GM18511 (cell line): Measurements from ENCODE around the gene TMEM175.
"Not testable (repeated sequence)": the region's sequence is repeated elsewhere in the genome, so short reads cannot be mapped to it uniquely, and the experiment has no call there.

Experiments used
- ATAC-seq: cut with Tn5 transposase; IDR thresholded peaks from one replicate; pipeline ENCODE4 v1.9.1; 2021; ENCODE audit warnings: mild to moderate bottlenecking, moderate library complexity; ENCODE audit not compliant: unreplicated experiment

TMEM175 gene

GRCh38 chr4:987624-988513 lies 55.6 kb downstream of the TMEM175 start:
- no peak for ATAC-seq

- ATAC-seq: no peak
Observed at GRCh38 chr4:988726-989721, 56.8 kb downstream of the TMEM175 start.

GRCh38 chr4:989722-990471 lies 57.6 kb downstream of the TMEM175 start:
- ATAC-seq: no peak

- ATAC-seq: no peak
Observed at GRCh38 chr4:990746-991367, 58.6 kb downstream of the TMEM175 start.

- no peak for ATAC-seq
Observed at GRCh38 chr4:991451-992296, 59.4 kb downstream of the TMEM175 start.

- no peak for ATAC-seq
Observed at GRCh38 chr4:992297-993110, 60.2 kb downstream of the TMEM175 start.

- no peak for ATAC-seq
Observed at GRCh38 chr4:993111-994029, 61.1 kb downstream of the TMEM175 start, which contains the start of gene SLC26A1. SLC26A1 (minus strand) TSS chr4:993404; CDS start chr4:991703, 1,701 bp downstream.

GRCh38 chr4:995311-996026 lies 63.2 kb downstream of the TMEM175 start:
- ATAC-seq: no peak

- no peak for ATAC-seq
Observed at GRCh38 chr4:996030-996996, 64.1 kb downstream of the TMEM175 start.

- ATAC-seq: no peak
Observed at GRCh38 chr4:996997-997374, 64.7 kb downstream of the TMEM175 start.

- no peak for ATAC-seq
Observed at GRCh38 chr4:997375-998071, 65.3 kb downstream of the TMEM175 start.

- ATAC-seq: no peak
Observed at GRCh38 chr4:998096-998691, 65.9 kb downstream of the TMEM175 start.

- not testable (repeated sequence) for ATAC-seq
Observed at GRCh38 chr4:999240-999863, 67.1 kb downstream of the TMEM175 start.

GRCh38 chr4:999882-1000425 lies 67.7 kb downstream of the TMEM175 start:
- ATAC-seq: no peak
